HepG2 (cell line): ENCODE results near the gene HAP1. TPM values are rescaled to one million over a fixed set of nuclear protein-coding genes. Genes with fewer than 3 reads are reported as not detected.

Experiments used
- ARID2 ChIP-seq: sonication (generic); formaldehyde crosslinking; IDR thresholded peaks from 2 replicates; pipeline ENCODE4 v1.8.1; 2022; ENCODE audit warnings: mild to moderate bottlenecking, missing genetic modification reagents, borderline replicate concordance
- ARNT2 ChIP-seq: sonication (generic); formaldehyde crosslinking; IDR thresholded peaks from 2 replicates; pipeline ENCODE4 v1.8.0; 2022; ENCODE audit warnings: mild to moderate bottlenecking, low read depth, missing genetic modification reagents, moderate library complexity
- CENPT ChIP-seq: sonication (generic); formaldehyde crosslinking; IDR thresholded peaks from 2 replicates; pipeline ENCODE4 v1.8.0; 2022; ENCODE audit warnings: low read depth, mild to moderate bottlenecking, moderate library complexity, missing genetic modification reagents
- DZIP1 ChIP-seq: sonication (generic); formaldehyde crosslinking; IDR thresholded peaks from 2 replicates; pipeline ENCODE4 v1.5.0; 2020; ENCODE audit warnings: mild to moderate bottlenecking, missing genetic modification reagents
- EED ChIP-seq: sonication (generic); formaldehyde crosslinking; IDR thresholded peaks from 2 replicates; pipeline ENCODE4 v1.5.0; 2020; ENCODE audit warnings: mild to moderate bottlenecking, missing genetic modification reagents
- ERF ChIP-seq: IDR thresholded peaks from 2 replicates; pipeline ENCODE4 v1.6.1; 2018; ENCODE audit warnings: missing biosample characterization, missing genetic modification reagents
- HINFP ChIP-seq: sonication (generic); formaldehyde crosslinking; IDR thresholded peaks from 2 replicates; pipeline ENCODE4 v1.4.0; 2020; ENCODE audit warnings: low read depth, mild to moderate bottlenecking, missing genetic modification reagents
- KDM1A ChIP-seq: IDR thresholded peaks from 2 replicates; pipeline ENCODE4 v1.6.1; 2016; ENCODE audit warnings: missing compliant biosample characterization
- NFE2 ChIP-seq: sonication (generic); formaldehyde crosslinking; IDR thresholded peaks from 2 replicates; pipeline ENCODE4 v1.4.0; 2020; ENCODE audit warnings: missing genetic modification reagents
- SKI ChIP-seq: fragments of 450-650 bp; IDR thresholded peaks from one replicate; pipeline ENCODE4 v1.6.1; 2018; ENCODE audit warnings: mild to moderate bottlenecking; ENCODE audit not compliant: partially characterized antibody
- SKIL ChIP-seq: sonication (generic); formaldehyde crosslinking; IDR thresholded peaks from 2 replicates; pipeline ENCODE4 v1.8.0; 2022; ENCODE audit warnings: missing genetic modification reagents, mild to moderate bottlenecking, moderate library complexity, borderline replicate concordance
- SMAD9 ChIP-seq: sonication (generic); formaldehyde crosslinking; IDR thresholded peaks from 2 replicates; pipeline ENCODE4 v1.5.1; 2020; ENCODE audit warnings: mild to moderate bottlenecking, missing genetic modification reagents
- SNAPC5 ChIP-seq: sonication (generic); formaldehyde crosslinking; IDR thresholded peaks from 2 replicates; pipeline ENCODE4 v1.8.1; 2023; ENCODE audit warnings: mild to moderate bottlenecking, missing genetic modification reagents, borderline replicate concordance
- STAG1 ChIP-seq: sonication (generic); formaldehyde crosslinking; IDR thresholded peaks from 2 replicates; pipeline ENCODE4 v1.4.0; 2020; ENCODE audit warnings: missing genetic modification reagents
- SUZ12 ChIP-seq: fragments of 150-350 bp; IDR thresholded peaks from 2 replicates; pipeline ENCODE4 v1.6.1; 2014; ENCODE audit warnings: low read depth, low read length
- TBX2 ChIP-seq: sonication (generic); formaldehyde crosslinking; IDR thresholded peaks from 2 replicates; pipeline ENCODE4 v1.5.0; 2020; ENCODE audit warnings: missing genetic modification reagents, mild to moderate bottlenecking, borderline replicate concordance
- ZBTB44 ChIP-seq: sonication (generic); formaldehyde crosslinking; IDR thresholded peaks from 2 replicates; pipeline ENCODE4 v1.4.0; 2020; ENCODE audit warnings: missing genetic modification reagents
- ZNF10 ChIP-seq: sonication (generic); formaldehyde crosslinking; IDR thresholded peaks from 2 replicates; pipeline ENCODE4 v1.4.0; 2020; ENCODE audit warnings: mild to moderate bottlenecking, low read depth, missing genetic modification reagents, borderline replicate concordance
- ZNF160 ChIP-seq: sonication (generic); formaldehyde crosslinking; IDR thresholded peaks from 2 replicates; pipeline ENCODE4 v1.8.0; 2022; ENCODE audit warnings: mild to moderate bottlenecking, inconsistent platforms, missing genetic modification reagents
- ZNF510 ChIP-seq: sonication (generic); formaldehyde crosslinking; IDR thresholded peaks from 2 replicates; pipeline ENCODE4 v1.4.0; 2020; ENCODE audit warnings: low read depth, mild to moderate bottlenecking, missing genetic modification reagents
- ZNF562 ChIP-seq: sonication (generic); formaldehyde crosslinking; IDR thresholded peaks from 2 replicates; pipeline ENCODE4 v1.8.0; 2022; ENCODE audit warnings: missing genetic modification reagents, borderline replicate concordance
- ZNF570 ChIP-seq: sonication (generic); formaldehyde crosslinking; IDR thresholded peaks from 2 replicates; pipeline ENCODE4 v1.4.0; 2020; ENCODE audit warnings: mild to moderate bottlenecking, missing genetic modification reagents, borderline replicate concordance
- polyA plus RNA-seq, 8 experiments: library from polyadenylated mRNA; depleted of rRNA in 3 of 8; stranded (reverse) in 7 of 8; unstranded in 1 of 8; fragments of >200 nt; fragmentation: Illumina TruSeq in 4 of 8; extraction: Trizol in 4 of 8; gene quantifications; 2 replicates each; pipeline versions ENCODE4 v1.2.1 to v1.2.3, GENCODE V29; 2011 to 2016; ENCODE audit warnings: low read depth in 4 of 8, missing spikeins in 1 of 8, mixed read lengths in 1 of 8; ENCODE audit not compliant: insufficient read depth in 1 of 8
- total RNA-seq, 5 experiments: library from RNA; depleted of rRNA; stranded (reverse); fragments of >200 nt; fragmentation: Illumina TruSeq; extraction: Trizol; gene quantifications; 2 replicates each; pipeline ENCODE4 v1.2.3, GENCODE V29; 2016; ENCODE audit warnings: low read depth in 1 of 5

HAP1 gene
- total and polyA plus RNA-seq, 2 of the 13 experiments (the other 11 are each of a cell fraction or from before 2014, with no cell fraction given) = 0.07 TPM

- no peak; the same call in 1 of the 2 replicates for TF ChIP-seq DZIP1 (CRISPR knock-in tag)
- no peak for TF ChIP-seq ERF (CRISPR knock-in tag)
- TF ChIP-seq ZNF570 (CRISPR knock-in tag) = no peak
- TF ChIP-seq ZNF10 = no peak
- TF ChIP-seq ZNF562 (CRISPR knock-in tag) = no peak
- no peak for TF ChIP-seq SKI
- peak; percentile 56; the same call in 1 of the 2 replicates for TF ChIP-seq SNAPC5 (CRISPR knock-in tag)
- no peak for TF ChIP-seq ZNF160
- TF ChIP-seq ZNF510 (CRISPR knock-in tag) = no peak
- no peak for TF ChIP-seq HINFP
- no peak for TF ChIP-seq CENPT (CRISPR knock-in tag)
- TF ChIP-seq ZBTB44 (CRISPR knock-in tag) = no peak
- no peak for TF ChIP-seq SUZ12
- TF ChIP-seq SKIL (CRISPR knock-in tag) = no peak
- no peak for TF ChIP-seq STAG1 (CRISPR knock-in tag)
- TF ChIP-seq NFE2 (CRISPR knock-in tag) = no peak
- TF ChIP-seq EED (CRISPR knock-in tag) = no peak
- no peak for TF ChIP-seq TBX2 (CRISPR knock-in tag)
- TF ChIP-seq KDM1A (CRISPR knock-in tag) = no peak
- no peak for TF ChIP-seq SMAD9 (CRISPR knock-in tag)
- no peak for TF ChIP-seq ARNT2 (CRISPR knock-in tag)
- peak; percentile 51; the same call in 1 of the 2 replicates for TF ChIP-seq ARID2 (CRISPR knock-in tag)
Observed at GRCh38 chr17:41689497-41690299, 44.7 kb downstream of the HAP1 start (continued).
